Calu3 (cell line): ENCODE measurements around the gene PLEKHH1. TPM values are rescaled to one million over a fixed set of nuclear protein-coding genes. Genes with fewer than 3 reads are reported as not detected.

Experiments
- BruUV-seq: library from RNA; stranded (reverse); fragments of 400-500 nt; replicated peaks from 2 replicates; lab custom pipeline; 2021; lab: Mats Ljungman, UMichigan
- CTCF ChIA-PET: fragments of 300-600 bp; sonication (Branson Sonifier 250); formaldehyde crosslinking; loops from one replicate; lab custom pipeline; 2022; ENCODE audit warnings: antibody characterized with exemption; lab: Charles Lee
- DNase-seq: peaks from one replicate; pipeline ENCODE4 v3.0.0; 2022
- H3K27ac Mint-ChIP-seq: one replicate; pipeline ENCODE4 v1.8.0; 2022; ENCODE audit warnings: mixed read lengths; ENCODE audit not compliant: unreplicated experiment
- H3K27me3 Mint-ChIP-seq: one replicate; pipeline ENCODE4 v1.8.0; 2022; ENCODE audit warnings: mixed read lengths; ENCODE audit not compliant: unreplicated experiment
- H3K36me3 Mint-ChIP-seq: one replicate; pipeline ENCODE4 v1.8.0; 2022; ENCODE audit warnings: mild to moderate bottlenecking, moderate library complexity, mixed read lengths; ENCODE audit not compliant: insufficient read depth, unreplicated experiment
- H3K4me1 Mint-ChIP-seq: one replicate; pipeline ENCODE4 v1.8.0; 2022; ENCODE audit warnings: mild to moderate bottlenecking, low read depth, mixed read lengths; ENCODE audit not compliant: unreplicated experiment
- H3K4me3 Mint-ChIP-seq: one replicate; pipeline ENCODE4 v1.8.0; 2022; ENCODE audit warnings: mild to moderate bottlenecking, low read depth, moderate library complexity, mixed read lengths; ENCODE audit not compliant: unreplicated experiment
- H3K9me3 Mint-ChIP-seq: one replicate; pipeline ENCODE4 v1.8.0; 2022; ENCODE audit warnings: low read depth, mixed read lengths; ENCODE audit not compliant: unreplicated experiment
- CTCF ChIP-seq: fragments of 200-600 bp; IDR thresholded peaks from one replicate; pipeline ENCODE4 v1.8.0; 2022; ENCODE audit warnings: antibody characterized with exemption; ENCODE audit not compliant: unreplicated experiment
- intact Hi-C: fragments of 100-400 bp; cut with micrococcal nuclease; formaldehyde crosslinking; loops from one replicate; pipeline ENCODE4 v1.10.0; 2022; ENCODE audit not compliant: unreplicated experiment
- total RNA-seq: library from RNA; stranded (reverse); gene quantifications from 2 replicates; pipeline ENCODE4 v1.2.3, GENCODE V29; 2022

Gene PLEKHH1
- total RNA-seq, 1 experiment from 2014 or later: 11.8 TPM

- Mint-ChIP-seq H3K36me3 (peaks cover 6% of the 10 kb centered on the region), H3K27ac (no peak overlapping the region), H3K27me3 (peaks cover 86% of the 10 kb centered on the region), H3K4me1 (no peaks in the 10 kb centered on the region), H3K4me3 (no peak overlapping the region), H3K9me3 (no peaks in the 10 kb centered on the region)
- CTCF ChIA-PET: interaction anchor here (0.7 kb wide), 1 partner anchor 46 kb away, joined by 4 read pairs; no protein-coding TSS in a partner anchor
- TF ChIP-seq CTCF: no peak
- intact Hi-C loops: no loop called here
- no TSS peak for BruUV-seq
- no peak for DNase-seq
These were observed 13.7 kb upstream of the PLEKHH1 start for GRCh38 chr14:67519406-67519805.

GRCh38 chr14:67520482-67520881, 12.6 kb upstream of the PLEKHH1 start:
- CTCF ChIA-PET: no interaction called here
- BruUV-seq: no TSS peak
- Mint-ChIP-seq H3K36me3 (no peaks in the 10 kb centered on the region), H3K4me1 (no peaks in the 10 kb centered on the region), H3K4me3 (no peak overlapping the region), H3K27ac (no peak overlapping the region), H3K9me3 (no peaks in the 10 kb centered on the region), H3K27me3 (peaks cover 91% of the 10 kb centered on the region)
- TF ChIP-seq CTCF: no peak
- no peak for DNase-seq
- intact Hi-C loops: no loop called here

DNA sequence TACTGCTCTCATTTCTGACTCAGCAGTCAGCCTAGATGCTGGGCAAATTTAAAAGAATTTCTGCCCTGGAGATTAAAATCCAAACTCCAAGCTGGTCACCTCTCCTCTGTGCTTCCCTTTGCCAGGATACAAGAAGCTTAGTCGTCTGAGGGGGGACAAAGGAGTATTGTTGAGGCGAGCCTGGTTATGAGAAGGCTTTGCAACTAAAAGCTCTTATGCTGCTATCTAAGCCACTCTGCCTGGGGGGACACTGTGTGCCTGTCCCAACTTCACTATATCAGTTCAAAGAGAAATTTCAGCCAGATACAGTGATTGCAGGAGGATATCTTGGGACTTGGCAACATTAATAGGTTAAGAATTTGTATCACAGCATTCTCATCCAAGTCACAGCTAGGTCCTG, 10.8 kb upstream of the PLEKHH1 start:
- Mint-ChIP-seq H3K27me3 (peaks cover 91% of the 10 kb centered on the region), H3K27ac (no peak overlapping the region), H3K36me3 (no peaks in the 10 kb centered on the region), H3K4me3 (no peak overlapping the region), H3K9me3 (no peaks in the 10 kb centered on the region), H3K4me1 (peaks cover 7% of the 10 kb centered on the region)
- intact Hi-C loops: no loop called here
- DNase-seq: no peak
- TF ChIP-seq CTCF: no peak
- CTCF ChIA-PET: interaction anchor here (0.9 kb wide), 1 partner anchor 9 kb away, joined by 3 read pairs; no protein-coding TSS in a partner anchor
- BruUV-seq: no TSS peak

DNA sequence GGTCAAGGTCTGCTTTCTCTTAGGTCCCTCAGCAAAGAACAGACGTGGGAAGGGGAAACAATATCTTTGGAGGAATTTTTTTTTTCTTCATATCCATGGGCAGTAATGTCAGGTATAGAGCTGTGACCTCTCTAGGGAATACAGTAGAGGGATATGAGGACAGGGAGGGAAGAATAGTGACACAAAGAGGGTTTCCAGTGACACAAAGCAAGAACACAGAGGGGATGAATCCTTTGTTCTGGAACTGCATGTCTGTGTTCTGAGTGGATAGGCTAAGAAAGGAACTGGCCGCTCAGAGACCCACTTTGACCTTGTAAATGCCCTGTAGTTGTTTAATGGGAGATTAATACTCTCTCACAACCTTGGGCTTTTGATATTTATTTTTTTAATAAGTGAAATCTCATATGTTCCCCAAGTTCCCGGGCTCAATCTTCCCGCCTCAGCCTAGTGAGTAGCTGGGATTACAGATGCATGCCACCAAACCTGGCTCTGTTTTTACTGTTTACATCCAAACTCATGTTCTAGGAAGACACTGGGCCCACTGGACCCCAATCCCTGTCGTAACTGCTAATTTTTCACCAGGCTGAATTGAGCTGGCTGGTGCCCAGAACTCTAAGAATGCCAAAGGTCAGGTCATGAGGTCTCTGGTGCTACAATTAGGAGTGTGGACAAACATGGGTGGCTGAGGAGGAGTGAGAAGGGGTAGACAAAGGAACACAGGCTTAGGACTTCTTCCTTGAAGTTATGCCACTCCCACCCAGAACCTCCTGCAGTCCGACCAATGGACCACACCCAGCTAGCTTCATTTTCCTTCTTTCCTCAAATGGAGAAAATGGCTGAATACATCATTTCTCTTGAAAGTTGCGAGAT, 9.1 kb upstream of the PLEKHH1 start:
- Mint-ChIP-seq H3K4me1 (peaks cover 7% of the 10 kb centered on the region), H3K36me3 (no peaks in the 10 kb centered on the region), H3K27ac (no peak overlapping the region), H3K9me3 (no peaks in the 10 kb centered on the region), H3K27me3 (peaks cover 85% of the 10 kb centered on the region), H3K4me3 (no peak overlapping the region)
- DNase-seq: no peak
- BruUV-seq: no TSS peak
- no peak for TF ChIP-seq CTCF
- intact Hi-C loops: no loop called here
- CTCF ChIA-PET: interaction anchor here (1.3 to 1.4 kb wide), 2 partner anchors 47 to 97 kb away, joined by 5 to 7 read pairs; no protein-coding TSS in a partner anchor
